ENCODE measurements around the gene E2F3. TPM values are rescaled to one million over a fixed set of nuclear protein-coding genes. Genes with fewer than 3 reads are reported as not detected.

E2F3 gene
- polyA plus RNA-seq, 2 donors: 3.4 to 3.9 TPM

DNA sequence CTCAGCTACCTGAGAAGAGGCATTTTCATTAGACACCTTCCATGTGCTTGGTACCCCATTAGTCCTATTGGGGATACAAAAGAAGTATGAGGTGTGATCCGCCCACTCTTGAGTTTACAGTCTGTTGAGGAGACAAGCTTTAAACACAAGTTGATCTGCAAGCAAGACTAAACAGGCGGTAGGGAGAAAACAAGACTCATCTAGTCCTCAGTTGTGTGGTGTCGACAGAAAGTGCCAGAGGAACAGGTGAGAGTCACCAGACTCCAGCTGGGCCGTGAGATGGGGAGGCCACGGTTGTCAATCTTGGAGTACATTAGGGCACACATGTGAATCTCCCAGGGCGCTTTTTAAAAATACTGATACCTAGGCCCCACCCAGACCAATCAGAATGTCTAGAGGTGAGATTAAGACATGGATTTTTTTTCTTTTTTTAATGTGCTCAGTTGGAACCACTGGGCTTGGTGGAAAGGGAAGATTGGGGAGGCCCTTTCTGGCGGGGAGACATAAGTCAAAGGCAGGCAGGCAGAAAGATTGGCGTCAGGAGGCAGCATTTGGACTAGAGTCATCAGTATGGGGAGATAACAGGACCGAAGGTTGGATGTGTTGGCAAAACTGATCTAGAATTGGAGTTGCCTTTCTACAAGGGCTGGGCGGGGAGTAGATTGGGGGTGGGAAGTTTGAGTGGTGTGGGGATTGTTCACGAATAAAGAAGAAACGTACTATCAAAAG, 10.4 kb downstream of the E2F3 start:
- Histone ChIP-seq H3K4me3 (ENCODE audit: low read depth in 1 of 2, low read length in 2 of 2) (no peak overlapping the region), H3K9me3 (ENCODE audit: control insufficient read depth in 2 of 2, insufficient read depth in 1 of 2, low read depth in 1 of 2, low read length in 1 of 2) (no peaks in the 10 kb centered on the region), H3K36me3 (ENCODE audit: control insufficient read depth in 2 of 2, insufficient read depth in 2 of 2, low read length in 1 of 2) (no peaks in the 10 kb centered on the region), H3K27me3 (ENCODE audit: control insufficient read depth in 1 of 2, insufficient read depth in 2 of 2, low read length in 2 of 2) (no peaks in the 10 kb centered on the region), H3K4me1 (ENCODE audit: control insufficient read depth in 2 of 2, insufficient read depth in 2 of 2, low read length in 1 of 2) (no peaks in the 10 kb centered on the region), H3K27ac (ENCODE audit: low read depth in 2 of 2, low read length in 1 of 2) (no peak overlapping the region)
- 85 to 91% methylated on average over 12 of the region's 12 CpGs for WGBS, 2 donors

- Histone ChIP-seq H3K4me3 (ENCODE audit: low read depth in 1 of 2, low read length in 2 of 2) (no peak overlapping the region), H3K4me1 (ENCODE audit: control insufficient read depth in 2 of 2, insufficient read depth in 2 of 2, low read length in 1 of 2) (no peaks in the 10 kb centered on the region), H3K27ac (ENCODE audit: low read depth in 2 of 2, low read length in 1 of 2) (no peak overlapping the region), H3K9me3 (ENCODE audit: control insufficient read depth in 2 of 2, insufficient read depth in 1 of 2, low read depth in 1 of 2, low read length in 1 of 2) (no peaks in the 10 kb centered on the region), H3K36me3 (ENCODE audit: control insufficient read depth in 2 of 2, insufficient read depth in 2 of 2, low read length in 1 of 2) (no peaks in the 10 kb centered on the region), H3K27me3 (ENCODE audit: control insufficient read depth in 1 of 2, insufficient read depth in 2 of 2, low read length in 2 of 2) (no peaks in the 10 kb centered on the region)
- WGBS, 2 donors: 93 to 95% methylated on average over 5 of the region's 5 CpGs
Observed at GRCh38 chr6:20412682-20413073, 11.0 kb downstream of the E2F3 start.

- H3K27me3 ChIP-seq (ENCODE audit: control insufficient read depth in 1 of 2, insufficient read depth in 2 of 2, low read length in 2 of 2): no peaks in the 10 kb centered on the region
- H3K27ac ChIP-seq (ENCODE audit: low read depth in 2 of 2, low read length in 1 of 2): no peak overlapping the region
- WGBS, 2 donors: 81 to 82% methylated on average over 3 of the region's 3 CpGs
- H3K4me3 ChIP-seq (ENCODE audit: low read depth in 1 of 2, low read length in 2 of 2): no peak overlapping the region
- H3K36me3 ChIP-seq (ENCODE audit: control insufficient read depth in 2 of 2, insufficient read depth in 2 of 2, low read length in 1 of 2): no peaks in the 10 kb centered on the region
- H3K4me1 ChIP-seq (ENCODE audit: control insufficient read depth in 2 of 2, insufficient read depth in 2 of 2, low read length in 1 of 2): no peaks in the 10 kb centered on the region
- H3K9me3 ChIP-seq (ENCODE audit: control insufficient read depth in 2 of 2, insufficient read depth in 1 of 2, low read depth in 1 of 2, low read length in 1 of 2): no peaks in the 10 kb centered on the region
Observed at GRCh38 chr6:20413826-20414225, 12.1 kb downstream of the E2F3 start.

DNA sequence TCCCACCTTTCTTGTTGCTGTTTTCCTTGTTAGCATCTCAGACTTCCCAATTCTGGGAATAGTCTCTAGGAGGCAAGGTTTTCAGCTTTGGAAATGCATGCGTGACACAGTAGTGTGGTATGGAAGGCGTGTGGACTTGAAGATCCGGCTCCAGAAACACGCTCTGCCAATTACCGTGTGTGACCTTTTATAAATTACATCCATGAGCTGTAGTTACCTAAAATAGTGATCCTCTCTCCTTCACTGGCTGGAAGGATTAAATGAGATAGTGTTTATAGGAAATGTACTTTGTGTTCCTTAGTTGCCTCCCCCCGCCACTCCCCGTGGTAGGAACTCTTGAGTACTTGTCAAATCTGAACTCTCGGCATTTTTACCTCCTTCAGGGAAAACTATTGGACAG, 13.0 kb downstream of the E2F3 start:
- Histone ChIP-seq H3K4me3 (ENCODE audit: low read depth in 1 of 2, low read length in 2 of 2) (no peak overlapping the region), H3K4me1 (ENCODE audit: control insufficient read depth in 2 of 2, insufficient read depth in 2 of 2, low read length in 1 of 2) (no peaks in the 10 kb centered on the region), H3K27ac (ENCODE audit: low read depth in 2 of 2, low read length in 1 of 2) (no peak overlapping the region), H3K27me3 (ENCODE audit: control insufficient read depth in 1 of 2, insufficient read depth in 2 of 2, low read length in 2 of 2) (no peaks in the 10 kb centered on the region), H3K36me3 (ENCODE audit: control insufficient read depth in 2 of 2, insufficient read depth in 2 of 2, low read length in 1 of 2) (no peaks in the 10 kb centered on the region), H3K9me3 (ENCODE audit: control insufficient read depth in 2 of 2, insufficient read depth in 1 of 2, low read depth in 1 of 2, low read length in 1 of 2) (no peaks in the 10 kb centered on the region)
- 89 to 92% methylated on average over 8 of the region's 8 CpGs for WGBS, 2 donors

DNA sequence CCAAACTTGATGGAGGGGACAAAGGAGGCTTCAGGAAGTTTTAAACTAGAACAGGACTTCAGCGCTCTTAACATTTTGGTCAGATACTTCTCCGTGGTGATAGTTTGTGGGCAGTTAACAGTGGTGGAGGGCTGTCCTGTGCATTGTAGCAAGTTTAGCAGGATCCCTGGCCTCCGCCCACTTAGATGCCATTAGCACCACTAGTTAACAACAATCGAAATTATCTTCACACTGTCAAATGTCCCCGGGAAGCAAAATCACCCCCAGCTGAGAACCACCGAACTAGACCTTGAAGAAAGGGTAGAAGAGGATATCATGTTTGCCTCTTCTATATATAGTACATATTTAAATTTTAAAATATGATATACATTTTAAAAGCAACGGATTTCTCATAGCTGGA, 13.6 kb downstream of the E2F3 start:
- H3K27ac ChIP-seq (ENCODE audit: low read depth in 2 of 2, low read length in 1 of 2): no peak overlapping the region

GRCh38 chr6:20415712-20416454, 14.2 kb downstream of the E2F3 start:
- Histone ChIP-seq H3K36me3 (ENCODE audit: control insufficient read depth in 2 of 2, insufficient read depth in 2 of 2, low read length in 1 of 2) (no peaks in the 10 kb centered on the region), H3K4me1 (ENCODE audit: control insufficient read depth in 2 of 2, insufficient read depth in 2 of 2, low read length in 1 of 2) (no peaks in the 10 kb centered on the region), H3K4me3 (ENCODE audit: low read depth in 1 of 2, low read length in 2 of 2) (no peak overlapping the region), H3K9me3 (ENCODE audit: control insufficient read depth in 2 of 2, insufficient read depth in 1 of 2, low read depth in 1 of 2, low read length in 1 of 2) (no peaks in the 10 kb centered on the region), H3K27me3 (ENCODE audit: control insufficient read depth in 1 of 2, insufficient read depth in 2 of 2, low read length in 2 of 2) (no peaks in the 10 kb centered on the region), H3K27ac (ENCODE audit: low read depth in 2 of 2, low read length in 1 of 2) (no peak overlapping the region)
- 79 to 85% methylated on average over 6 of the region's 6 CpGs for WGBS, 2 donors

More for the DNA sequence above, 13.6 kb downstream of the E2F3 start:
- no peak overlapping the region for H3K4me3 ChIP-seq (ENCODE audit: low read depth in 1 of 2, low read length in 2 of 2)
- 80 to 85% methylated on average over 7 of the region's 7 CpGs for WGBS, 2 donors
- no peaks in the 10 kb centered on the region for H3K27me3 ChIP-seq (ENCODE audit: control insufficient read depth in 1 of 2, insufficient read depth in 2 of 2, low read length in 2 of 2)
- H3K9me3 ChIP-seq (ENCODE audit: control insufficient read depth in 2 of 2, insufficient read depth in 1 of 2, low read depth in 1 of 2, low read length in 1 of 2): no peaks in the 10 kb centered on the region
- H3K36me3 ChIP-seq (ENCODE audit: control insufficient read depth in 2 of 2, insufficient read depth in 2 of 2, low read length in 1 of 2): no peaks in the 10 kb centered on the region
- H3K4me1 ChIP-seq (ENCODE audit: control insufficient read depth in 2 of 2, insufficient read depth in 2 of 2, low read length in 1 of 2): no peaks in the 10 kb centered on the region

DNA sequence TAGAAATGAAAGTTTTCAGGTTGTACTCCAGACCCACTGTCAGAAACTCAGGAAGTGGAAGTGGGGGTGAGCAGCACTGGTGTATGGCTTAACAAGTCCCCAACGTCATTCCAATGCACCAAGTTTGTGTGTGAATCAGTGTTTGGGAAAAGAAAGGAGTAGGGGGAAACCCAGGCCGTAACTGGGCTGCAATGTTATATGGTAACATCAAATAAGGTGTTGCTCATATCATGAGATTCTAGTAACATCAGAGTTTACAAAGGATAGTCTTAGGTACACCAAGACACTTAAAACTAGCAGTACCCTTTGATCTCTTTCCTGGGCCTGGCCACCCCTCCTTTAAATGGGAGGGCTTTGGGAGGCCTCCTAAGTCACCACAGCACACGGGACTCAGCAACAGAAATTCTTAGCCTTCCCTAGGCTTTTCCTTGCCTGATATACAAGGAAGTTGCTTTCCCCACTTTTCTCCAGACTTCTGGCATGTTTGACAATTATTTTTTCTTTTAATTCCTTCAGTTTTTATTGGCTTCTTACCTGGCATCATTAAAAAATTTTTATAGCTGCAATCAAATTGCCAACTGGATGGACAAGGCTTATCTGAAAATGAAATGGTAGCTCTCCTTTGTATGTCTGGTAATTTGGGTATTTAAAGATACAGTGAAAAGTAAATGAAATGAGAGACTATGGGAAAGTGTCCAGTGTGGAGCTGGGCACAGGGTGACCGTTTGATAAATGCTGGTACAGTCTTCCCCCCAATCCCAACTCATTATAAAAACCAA, 15.1 kb downstream of the E2F3 start:
- Histone ChIP-seq H3K4me1 (ENCODE audit: control insufficient read depth in 2 of 2, insufficient read depth in 2 of 2, low read length in 1 of 2) (no peaks in the 10 kb centered on the region), H3K27me3 (ENCODE audit: control insufficient read depth in 1 of 2, insufficient read depth in 2 of 2, low read length in 2 of 2) (no peaks in the 10 kb centered on the region), H3K36me3 (ENCODE audit: control insufficient read depth in 2 of 2, insufficient read depth in 2 of 2, low read length in 1 of 2) (no peaks in the 10 kb centered on the region), H3K27ac (ENCODE audit: low read depth in 2 of 2, low read length in 1 of 2) (no peak overlapping the region), H3K4me3 (ENCODE audit: low read depth in 1 of 2, low read length in 2 of 2) (no peak overlapping the region), H3K9me3 (ENCODE audit: control insufficient read depth in 2 of 2, insufficient read depth in 1 of 2, low read depth in 1 of 2, low read length in 1 of 2) (no peaks in the 10 kb centered on the region)
- 65 to 72% methylated on average over 4 of the region's 4 CpGs for WGBS, 2 donors

DNA sequence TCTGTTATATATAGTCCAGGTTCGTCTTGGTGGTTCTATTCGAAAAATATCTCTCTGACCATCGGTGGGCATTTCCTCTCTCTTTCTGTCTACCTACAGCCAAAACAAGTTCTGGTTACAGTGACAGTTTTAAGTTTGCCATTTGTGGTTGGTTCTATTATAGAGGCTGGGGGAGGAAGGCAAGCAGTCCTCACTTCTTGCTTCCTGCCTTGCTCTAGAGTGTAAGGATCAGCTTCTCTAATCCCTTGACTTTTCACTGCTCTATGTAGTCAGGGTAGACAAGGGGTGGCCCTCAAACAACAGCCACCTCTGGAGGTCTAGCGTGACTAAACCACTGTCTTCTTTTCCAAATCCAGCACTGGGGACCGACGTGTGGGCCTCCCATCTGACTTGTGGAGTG, 16.1 kb downstream of the E2F3 start:
- Histone ChIP-seq H3K36me3 (ENCODE audit: control insufficient read depth in 2 of 2, insufficient read depth in 2 of 2, low read length in 1 of 2) (no peaks in the 10 kb centered on the region), H3K9me3 (ENCODE audit: control insufficient read depth in 2 of 2, insufficient read depth in 1 of 2, low read depth in 1 of 2, low read length in 1 of 2) (no peaks in the 10 kb centered on the region), H3K27ac (ENCODE audit: low read depth in 2 of 2, low read length in 1 of 2) (no peak overlapping the region), H3K4me1 (ENCODE audit: control insufficient read depth in 2 of 2, insufficient read depth in 2 of 2, low read length in 1 of 2) (no peaks in the 10 kb centered on the region), H3K27me3 (ENCODE audit: control insufficient read depth in 1 of 2, insufficient read depth in 2 of 2, low read length in 2 of 2) (no peaks in the 10 kb centered on the region), H3K4me3 (ENCODE audit: low read depth in 1 of 2, low read length in 2 of 2) (no peak overlapping the region)
- WGBS, 2 donors: 81 to 87% methylated on average over 6 of the region's 6 CpGs

DNA sequence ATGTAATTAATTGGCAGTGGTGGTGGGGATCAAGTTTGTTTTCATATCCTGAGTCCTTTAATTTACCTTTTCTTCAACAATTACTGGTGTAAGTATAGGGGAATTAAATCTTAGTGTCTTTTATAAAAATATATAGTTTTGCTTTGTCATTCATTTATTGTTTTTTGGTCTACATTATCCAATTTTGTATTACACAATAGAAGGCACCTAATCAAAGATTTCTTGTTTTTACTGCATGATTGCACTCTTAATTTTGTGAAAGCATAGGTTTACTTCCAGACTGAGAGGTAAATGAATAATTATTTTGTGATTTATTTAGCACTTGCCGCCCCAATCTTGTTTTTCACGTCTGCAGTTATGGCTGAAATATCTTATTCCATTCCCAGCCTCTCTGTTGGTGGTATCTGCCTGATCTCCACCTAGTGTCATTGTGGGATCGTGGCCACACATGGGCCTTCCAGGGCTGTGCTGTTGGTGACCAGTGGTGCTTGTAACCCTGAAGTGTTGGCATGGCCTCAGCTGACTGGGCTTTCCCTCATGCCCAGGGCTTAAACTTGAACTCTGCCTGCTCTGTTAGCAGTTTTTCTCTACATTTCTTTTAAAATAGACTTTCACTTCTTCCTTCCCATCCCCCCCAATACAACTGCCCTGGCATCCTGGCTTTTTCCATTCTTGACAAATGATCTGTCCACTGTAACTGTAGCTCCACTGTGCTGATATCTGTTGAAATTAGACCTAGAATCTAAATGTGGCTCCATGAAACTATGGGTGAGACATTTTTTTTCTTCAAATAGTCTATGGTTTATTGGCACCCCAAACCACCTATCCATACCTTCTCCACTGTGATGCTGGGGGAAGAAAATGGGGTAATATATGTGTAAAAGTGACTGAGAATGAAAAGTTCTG, 24.8 kb downstream of the E2F3 start:
- Histone ChIP-seq H3K4me1 (ENCODE audit: control insufficient read depth in 2 of 2, insufficient read depth in 2 of 2, low read length in 1 of 2) (no peaks in the 10 kb centered on the region), H3K27ac (ENCODE audit: low read depth in 2 of 2, low read length in 1 of 2) (no peak overlapping the region), H3K4me3 (ENCODE audit: low read depth in 1 of 2, low read length in 2 of 2) (no peak overlapping the region), H3K9me3 (ENCODE audit: control insufficient read depth in 2 of 2, insufficient read depth in 1 of 2, low read depth in 1 of 2, low read length in 1 of 2) (no peaks in the 10 kb centered on the region), H3K36me3 (ENCODE audit: control insufficient read depth in 2 of 2, insufficient read depth in 2 of 2, low read length in 1 of 2) (no peaks in the 10 kb centered on the region), H3K27me3 (ENCODE audit: control insufficient read depth in 1 of 2, insufficient read depth in 2 of 2, low read length in 2 of 2) (no peaks in the 10 kb centered on the region)
- 89 to 95% methylated on average over 3 of the region's 3 CpGs for WGBS, 2 donors
